DMS79 treated with DMSO at 0.1 percent for 48 hours (cell line): Measurements from ENCODE around the gene ZNF570.

Source experiments
- DNase-seq: peaks from one replicate; lab custom pipeline; 2025; lab: John Stamatoyannopoulos, UW

The ZNF570 gene

DNA sequence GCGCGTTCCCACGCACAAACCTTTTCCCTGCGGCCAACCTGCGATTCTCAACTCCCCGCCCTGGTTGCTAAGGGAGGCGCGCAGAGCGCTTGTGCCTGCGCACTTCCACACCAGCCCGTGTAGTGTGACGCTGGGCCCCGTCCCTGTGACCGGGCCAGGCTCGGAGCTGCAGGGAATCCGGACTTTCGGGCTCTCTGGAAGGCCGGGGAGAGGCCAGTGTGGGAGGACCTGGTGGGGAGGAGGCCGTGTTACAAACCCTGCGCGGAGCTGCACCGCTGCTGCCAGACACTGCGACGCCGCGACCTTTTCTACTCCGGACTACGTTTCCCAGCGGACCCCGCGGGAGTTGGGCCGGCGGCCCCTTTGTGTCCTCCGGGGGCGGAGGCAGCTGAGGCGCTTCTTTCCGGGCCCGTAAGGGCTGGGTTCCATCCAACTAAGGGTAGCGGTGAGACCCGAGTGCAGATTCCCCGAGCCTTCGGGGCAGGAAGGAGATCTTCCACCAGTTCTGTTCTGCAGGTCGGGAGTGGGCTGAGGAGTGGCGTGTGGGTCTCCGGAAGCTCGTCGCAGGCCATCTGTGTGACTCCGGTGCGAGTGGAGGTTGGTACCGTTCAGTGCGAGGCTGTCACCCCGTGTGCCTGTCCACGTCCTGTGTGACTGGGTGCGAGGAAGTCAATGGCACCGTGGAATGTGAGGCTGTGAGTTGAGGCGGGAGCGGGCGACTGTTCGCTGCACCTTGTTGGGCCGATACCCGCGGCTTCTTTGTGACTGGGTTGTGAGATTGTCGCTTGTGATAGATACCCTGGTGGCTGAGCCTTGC, at the start of gene ZNF570:
Gene ZNF570 (plus strand): TSS at position 396 of the 817 bp plus-strand sequence. CDS start 999 bp downstream, outside the sequence.
- peak; percentile 83 for DNase-seq

DNA sequence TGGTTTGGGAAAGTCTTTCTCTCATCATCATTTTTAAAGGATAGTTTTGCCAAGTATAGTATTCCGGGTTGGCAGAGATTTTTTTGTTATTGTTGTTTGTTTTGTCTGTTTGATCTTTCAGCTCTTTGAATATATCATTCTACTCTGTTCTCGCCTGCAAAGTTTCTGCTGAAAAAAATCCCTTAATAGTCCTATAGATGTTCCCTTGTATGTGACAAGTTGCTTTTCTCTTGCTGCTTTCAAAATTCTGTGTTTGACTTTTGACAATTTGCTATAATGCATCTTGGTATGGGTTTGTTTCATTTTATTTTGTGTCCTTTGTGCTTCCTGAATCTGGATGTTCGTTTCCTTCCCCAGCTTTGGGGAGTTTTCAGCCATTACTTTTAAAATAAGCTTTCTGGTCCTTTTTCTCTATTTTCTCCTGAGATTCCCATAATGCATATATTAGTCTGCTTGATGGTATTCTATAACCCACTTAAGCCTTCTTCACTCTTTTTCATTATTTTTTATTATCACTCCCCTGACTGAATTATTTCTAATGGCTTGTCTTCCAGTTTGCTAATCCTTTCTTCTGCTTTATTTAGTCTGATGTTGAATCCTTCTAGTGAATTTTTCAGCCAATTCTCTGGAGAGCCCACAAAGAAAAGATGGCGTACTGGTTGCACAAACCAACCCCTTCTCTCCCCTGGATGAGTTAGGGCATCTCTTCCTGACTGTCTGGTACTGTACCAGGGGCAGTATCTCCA, 16.5 kb upstream of the ZNF570 start:
- DNase-seq: no peak

DNA sequence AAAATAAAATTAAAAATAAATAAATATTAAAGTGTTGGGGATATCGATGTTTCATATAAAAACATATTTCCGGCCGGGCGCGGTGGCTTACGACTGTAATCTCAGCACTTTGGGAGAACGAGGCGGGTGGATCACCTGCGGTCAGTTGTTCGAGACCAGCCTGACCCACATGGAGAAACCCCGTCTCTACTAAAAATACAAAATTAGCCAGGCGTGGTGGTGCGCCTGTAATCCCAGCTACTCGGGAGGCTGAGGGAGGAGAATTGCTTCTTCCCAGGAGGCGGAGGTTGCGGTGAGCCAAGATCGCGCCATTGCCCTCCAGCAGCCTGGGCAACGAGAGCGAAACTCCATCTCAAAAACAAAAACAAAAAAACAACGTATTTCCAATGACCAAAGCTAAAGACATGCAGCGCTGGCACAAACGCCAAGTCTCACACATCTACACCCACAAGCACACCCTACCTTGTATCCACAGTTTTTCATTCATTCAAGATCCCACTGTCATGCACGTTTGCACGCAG, 2.8 kb upstream of the ZNF570 start:
- no peak for DNase-seq

DNA sequence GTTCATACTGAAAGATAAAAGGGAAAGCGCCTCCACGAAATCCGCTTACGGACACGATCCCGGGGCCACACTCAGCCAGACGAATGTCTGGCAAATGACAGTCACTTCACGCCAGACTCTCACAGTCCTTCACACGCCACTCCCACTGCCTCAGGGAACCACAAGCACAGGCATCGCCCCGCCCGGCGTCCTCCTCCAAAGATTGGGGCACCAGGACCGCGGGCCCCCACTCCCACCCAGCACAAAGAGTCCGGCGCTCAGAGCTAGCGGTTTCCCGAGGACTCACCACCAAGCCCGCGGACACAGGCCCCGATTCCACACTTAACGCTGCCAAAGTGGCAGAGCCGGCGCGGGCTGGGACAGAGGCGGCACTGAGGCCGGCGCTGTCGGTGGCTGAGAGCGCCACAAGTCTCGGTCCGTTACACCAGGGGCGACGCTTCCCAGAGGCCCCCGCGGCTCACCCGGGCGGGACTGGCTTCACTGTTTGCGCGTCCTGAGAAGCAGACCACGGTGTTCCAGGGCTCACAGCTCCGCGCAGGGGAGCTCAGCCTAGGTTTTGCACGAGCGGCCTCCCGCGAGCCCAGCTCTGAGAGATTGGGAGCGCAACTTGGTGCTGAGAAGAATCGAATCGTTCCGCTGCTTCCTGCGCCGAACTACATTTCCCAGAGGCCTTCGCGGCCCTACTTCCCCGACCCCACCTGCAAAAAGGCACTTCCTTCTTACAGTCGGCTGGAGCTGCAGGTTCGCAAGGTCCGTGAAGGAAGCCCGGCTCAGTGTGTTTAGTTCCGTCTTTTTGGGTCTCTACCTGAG, 2.2 kb upstream of the ZNF570 start, which contains the start of gene ZNF569:
Gene ZNF569 (minus strand): TSS at position 647 of the 810 bp plus-strand sequence. CDS start 22,523 bp downstream, outside the sequence.
- peak; percentile 93 for DNase-seq

DNA sequence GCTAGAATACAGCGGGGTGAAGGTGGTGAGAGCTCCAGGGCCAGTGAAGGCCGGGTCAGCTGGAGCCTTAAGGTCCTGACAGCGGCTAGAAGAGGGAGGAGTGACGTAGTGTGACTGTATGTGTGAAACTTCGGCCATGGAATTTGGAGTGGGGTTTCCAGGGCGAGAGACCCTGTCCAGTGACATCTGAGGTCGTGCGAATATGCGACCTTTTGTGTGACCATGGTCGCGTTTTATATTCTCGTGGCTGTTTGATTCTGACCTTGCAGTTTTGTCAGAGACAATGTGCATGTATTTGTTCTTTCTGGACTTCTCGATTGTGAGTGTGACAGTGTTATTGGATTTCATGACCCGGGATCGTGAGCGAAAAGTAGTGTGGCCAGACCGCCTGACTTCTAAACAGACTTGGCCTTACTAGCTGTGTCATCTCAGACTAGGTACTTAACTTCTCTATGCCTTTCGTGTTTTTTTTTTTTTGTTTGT, 1.5 kb upstream of the ZNF570 start:
- DNase-seq: no peak

DNA sequence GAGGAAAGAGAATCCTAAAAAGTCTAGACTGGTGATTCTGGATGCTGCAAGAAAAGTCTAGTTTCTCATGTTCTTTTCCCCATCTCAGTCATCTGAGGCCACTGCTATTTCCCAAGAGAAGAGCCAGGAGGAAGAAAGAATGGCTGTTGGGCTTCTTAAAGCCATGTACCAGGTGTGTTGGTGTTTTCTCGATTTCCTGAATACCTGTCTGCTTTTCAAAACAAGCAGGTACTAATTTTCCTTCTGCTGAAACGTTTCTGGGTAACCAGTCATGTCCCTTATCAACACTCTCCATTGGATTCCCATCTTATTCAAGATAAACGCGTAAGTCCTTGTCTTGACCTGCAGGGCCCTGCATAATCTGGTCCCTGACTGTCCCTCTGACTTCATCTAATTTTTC, 1.1 kb downstream of the ZNF570 start:
- no peak for DNase-seq

DNA sequence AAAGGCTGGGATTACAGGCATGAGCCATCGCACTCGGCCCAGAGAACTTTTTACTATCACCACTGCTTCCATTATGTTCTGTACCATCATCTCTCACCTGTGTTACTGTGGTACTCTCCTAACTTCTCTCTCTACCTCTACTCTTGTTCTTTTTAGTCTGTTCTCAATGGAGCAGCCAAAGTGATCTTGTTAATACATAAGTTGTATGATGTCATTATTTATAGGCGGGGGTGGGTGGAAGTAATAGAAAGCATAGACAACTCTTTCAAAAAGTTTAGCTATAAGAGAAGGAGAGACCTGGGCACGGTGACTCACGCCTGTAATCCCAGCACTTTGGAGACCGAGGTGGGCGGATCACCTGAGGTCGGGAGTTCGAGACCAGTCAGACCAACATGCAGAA, 3.0 kb downstream of the ZNF570 start:
- DNase-seq: no peak

DNA sequence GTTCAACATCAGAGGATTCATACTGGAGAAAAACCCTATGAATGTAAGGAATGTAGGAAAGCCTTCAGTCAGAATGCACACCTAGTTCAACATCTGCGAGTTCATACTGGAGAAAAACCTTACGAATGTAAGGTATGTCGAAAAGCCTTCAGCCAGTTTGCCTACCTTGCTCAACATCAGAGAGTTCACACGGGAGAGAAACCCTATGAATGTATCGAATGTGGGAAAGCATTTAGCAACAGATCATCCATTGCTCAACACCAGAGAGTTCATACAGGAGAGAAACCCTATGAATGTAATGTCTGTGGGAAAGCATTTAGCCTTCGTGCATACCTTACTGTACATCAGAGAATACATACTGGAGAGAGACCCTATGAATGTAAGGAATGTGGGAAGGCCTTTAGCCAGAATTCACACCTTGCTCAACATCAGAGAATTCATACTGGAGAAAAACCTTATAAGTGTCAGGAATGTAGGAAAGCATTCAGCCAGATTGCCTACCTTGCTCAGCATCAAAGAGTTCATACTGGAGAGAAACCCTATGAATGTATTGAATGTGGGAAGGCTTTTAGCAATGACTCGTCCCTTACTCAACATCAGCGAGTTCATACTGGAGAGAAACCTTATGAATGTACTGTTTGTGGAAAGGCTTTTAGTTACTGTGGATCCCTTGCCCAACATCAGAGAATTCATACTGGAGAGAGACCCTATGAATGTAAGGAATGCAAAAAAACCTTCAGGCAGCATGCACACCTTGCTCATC, 15.4 kb downstream of the ZNF570 start:
- no peak for DNase-seq

DNA sequence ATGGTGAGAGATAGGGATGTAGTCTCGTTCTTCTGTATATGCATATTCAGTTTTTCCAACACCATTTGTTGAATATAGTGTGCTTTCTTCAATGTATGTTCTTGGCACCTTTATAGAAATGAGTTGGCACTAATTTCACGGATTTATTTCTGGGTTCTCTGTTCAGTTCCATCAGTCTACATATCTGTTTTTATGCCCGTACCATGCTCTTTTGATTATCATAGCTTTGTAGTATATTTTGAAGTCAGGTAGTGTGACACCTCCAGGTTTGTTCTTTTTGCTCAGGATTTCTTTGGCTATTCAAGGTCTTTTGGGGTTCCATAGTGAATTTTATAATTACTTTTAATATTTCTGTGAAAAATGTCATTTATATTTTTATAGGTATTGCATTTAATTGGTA, 23.1 kb downstream of the ZNF570 start:
- DNase-seq: no peak

DNA sequence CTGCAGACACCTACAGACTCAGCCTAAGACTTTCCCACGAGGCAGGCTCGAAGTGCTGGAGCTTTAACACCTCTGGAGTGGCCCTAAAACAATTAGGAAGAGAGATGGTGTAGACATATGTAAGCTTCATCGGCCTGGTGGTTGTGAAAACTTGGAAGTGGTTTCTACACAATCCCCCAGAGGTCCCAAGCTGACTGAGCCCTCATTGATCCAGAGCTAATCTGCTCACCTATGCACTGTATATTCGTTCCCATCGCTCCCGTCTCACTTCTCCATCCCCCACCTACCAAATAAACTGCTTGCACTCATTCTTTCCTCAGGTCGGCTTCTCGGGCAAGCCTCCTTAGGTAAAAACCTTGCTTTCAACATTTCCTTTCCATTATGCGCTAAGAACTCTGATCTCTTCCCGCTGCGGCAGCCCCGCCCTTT, 36.8 kb downstream of the ZNF570 start:
- DNase-seq: no peak

DNA sequence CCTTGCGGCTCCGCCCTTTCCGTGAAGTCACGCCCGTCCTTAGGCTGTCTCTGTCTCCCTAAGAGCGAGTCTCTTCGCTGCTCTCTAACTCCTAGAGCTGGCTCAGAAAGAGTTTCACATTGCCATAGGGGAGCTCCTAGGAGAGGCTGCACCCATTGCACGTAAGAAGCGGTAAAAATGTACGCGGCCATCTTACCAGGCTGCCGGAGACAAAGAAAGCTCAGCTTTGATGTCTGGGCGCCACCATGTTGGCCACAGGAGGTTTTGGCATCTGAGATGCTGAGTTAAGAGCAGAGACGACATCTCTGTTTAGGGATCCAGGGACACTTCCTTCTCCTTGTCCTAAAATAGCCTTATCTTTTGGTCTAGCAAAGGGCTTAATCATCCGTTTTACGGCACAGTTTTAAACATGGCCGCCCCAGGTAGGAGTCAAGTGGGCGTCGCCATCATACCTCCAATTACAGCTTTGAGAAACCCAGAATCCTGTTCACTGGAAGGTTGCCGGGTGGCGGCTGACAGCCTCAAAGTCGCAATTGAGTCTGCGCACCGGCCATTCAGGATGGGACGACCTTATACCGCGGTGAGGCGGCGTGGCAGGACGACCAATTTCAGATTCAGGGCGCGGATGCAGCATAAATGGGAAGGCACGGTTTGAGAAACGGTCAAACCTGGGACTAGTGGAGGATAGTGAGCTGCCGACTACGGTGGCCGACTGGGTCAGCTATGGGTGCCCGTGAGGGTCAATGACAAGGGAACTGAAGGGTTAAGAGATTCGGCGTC, 37.4 kb downstream of the ZNF570 start, which contains the start of gene ZNF793:
Gene ZNF793 (plus strand): TSS at position 553 of the 780 bp plus-strand sequence. CDS start 16,501 bp downstream, outside the sequence.
- peak; percentile 96 for DNase-seq

DNA sequence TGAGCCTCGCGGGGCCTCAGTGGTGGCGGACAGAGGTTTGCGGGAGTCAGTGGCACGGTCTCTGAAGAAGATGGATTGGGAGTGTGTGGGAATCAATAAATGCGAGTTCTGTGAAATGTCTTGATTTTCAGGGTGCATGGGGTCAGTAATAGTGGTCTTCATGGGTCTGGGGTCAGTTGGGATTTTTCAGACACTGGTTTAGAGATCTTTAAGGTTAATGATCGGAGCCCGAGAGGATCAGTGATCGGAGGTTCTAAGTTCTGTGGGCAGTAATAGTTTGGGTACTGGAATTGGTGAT, 38.0 kb downstream of the ZNF570 start:
- peak; percentile 47 for DNase-seq

DNA sequence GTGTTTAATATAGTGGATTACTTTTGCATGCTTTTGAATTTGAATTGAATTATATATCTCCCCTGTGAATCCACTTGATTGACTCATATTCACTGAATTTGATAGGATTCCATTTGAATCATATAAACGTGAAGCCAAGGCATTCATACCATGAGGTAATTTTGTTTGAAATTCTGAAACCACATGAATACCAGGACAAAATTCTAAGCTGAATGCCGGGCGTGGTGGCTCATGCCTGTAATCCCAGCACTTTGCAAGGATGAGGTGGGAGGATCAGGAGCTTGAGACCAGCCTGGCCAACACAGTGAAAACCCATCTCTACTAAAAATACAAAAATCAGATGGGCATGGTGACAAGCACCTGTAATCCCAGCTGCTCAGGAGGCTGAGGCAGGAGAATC, 42.0 kb downstream of the ZNF570 start:
- no peak for DNase-seq

DNA sequence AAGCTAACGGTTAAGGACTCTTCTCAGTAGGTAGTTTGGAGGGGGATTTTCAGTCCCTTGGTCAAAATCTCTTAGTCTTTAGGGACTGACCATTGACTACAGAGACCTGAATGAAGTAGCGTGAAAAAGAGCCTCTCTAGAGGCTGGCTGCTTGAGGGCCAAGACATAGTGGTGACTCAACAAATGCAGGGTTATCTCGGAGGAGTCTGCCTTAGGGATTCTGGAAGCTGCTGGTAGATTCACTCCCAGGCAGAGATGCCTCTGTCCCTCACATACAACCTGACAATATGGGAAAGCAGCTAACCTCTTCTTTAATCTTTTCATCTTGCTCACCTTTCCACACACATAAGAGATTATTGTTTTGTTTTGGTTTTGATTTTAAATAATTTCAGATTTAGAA, 42.7 kb downstream of the ZNF570 start:
- no peak for DNase-seq

DNA sequence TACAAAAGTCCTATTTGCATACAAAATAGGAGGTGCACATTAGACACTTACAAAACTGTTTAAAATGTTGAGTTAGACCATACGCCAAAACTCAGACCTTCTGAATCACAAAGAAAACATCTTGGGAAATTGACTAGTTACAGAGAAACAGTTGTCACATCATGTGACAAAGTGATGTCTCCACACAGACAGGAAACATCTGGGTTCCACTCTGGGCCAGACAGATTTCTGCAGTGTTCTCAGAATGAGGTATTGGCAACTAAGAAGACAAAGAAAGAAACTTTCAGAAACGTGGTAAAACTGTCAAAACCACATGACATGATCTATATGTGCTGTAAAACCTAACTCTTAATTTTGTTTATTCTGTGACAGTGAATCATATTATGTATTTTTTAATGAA, 44.2 kb downstream of the ZNF570 start:
- DNase-seq: no peak

DNA sequence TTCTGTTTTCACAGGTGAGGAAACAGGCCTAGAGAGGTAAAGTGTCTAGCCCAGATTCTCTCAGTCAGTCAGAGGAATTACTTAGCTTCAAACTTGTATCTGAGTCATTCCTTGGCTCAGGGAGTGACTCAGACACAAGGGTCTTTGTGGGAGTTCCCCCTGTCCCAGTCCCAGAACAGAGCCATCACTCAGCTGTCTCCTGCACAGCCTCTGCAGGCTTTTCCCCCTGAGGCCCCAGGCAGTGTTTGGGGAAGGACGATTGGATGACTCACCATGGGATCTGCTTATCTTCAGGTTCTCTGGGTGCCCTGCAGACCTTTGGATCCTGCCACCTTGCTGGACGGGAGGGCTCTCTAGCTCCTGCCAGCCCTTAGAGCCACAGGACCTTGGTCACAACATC, 50.7 kb downstream of the ZNF570 start:
- no peak for DNase-seq

DNA sequence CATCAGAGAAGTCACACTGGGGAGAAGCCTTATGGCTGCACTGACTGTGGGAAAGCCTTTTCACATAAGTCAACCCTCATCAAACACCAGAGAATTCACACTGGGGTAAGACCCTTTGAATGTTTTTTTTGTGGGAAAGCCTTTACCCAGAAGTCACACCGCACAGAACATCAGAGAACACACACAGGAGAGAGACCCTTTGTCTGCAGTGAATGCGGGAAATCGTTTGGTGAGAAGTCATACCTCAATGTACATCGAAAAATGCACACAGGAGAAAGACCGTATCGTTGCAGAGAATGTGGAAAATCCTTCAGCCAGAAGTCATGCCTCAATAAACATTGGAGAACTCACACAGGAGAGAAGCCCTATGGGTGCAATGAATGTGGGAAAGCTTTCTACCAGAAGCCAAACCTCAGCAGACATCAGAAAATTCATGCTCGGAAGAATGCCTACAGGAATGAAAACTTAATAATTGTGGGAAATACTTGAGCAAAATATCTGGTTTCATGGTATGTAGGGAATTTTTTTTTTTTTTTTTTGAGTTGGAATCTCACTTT, 68.3 kb downstream of the ZNF570 start:
- DNase-seq: no peak
